Pancreas (tissue), 10 donors: ENCODE measurements around the gene EXOC8. TPM values are rescaled to one million over a fixed set of nuclear protein-coding genes. Genes with fewer than 3 reads are reported as not detected.

Experiments used
- ATAC-seq, 4 donors: fragments of 200-7000 bp; cut with Tn5 transposase; one replicate each; pipeline versions ENCODE4 v1.8.0 to v1.9.1; 2020; ENCODE audit warnings: mild to moderate bottlenecking in 4 of 4, moderate library complexity in 4 of 4
- DNase-seq, 6 donors: peaks; one replicate each; pipeline ENCODE4 v3.0.0-alpha.2; 2020
- FAIRE-seq: peaks from 2 replicates; lab custom pipeline; 2012; peaks lifted over from hg19 to GRCh38; lab: Jason Lieb, UNC
- H3K27ac ChIP-seq, 4 donors: fragments of 200-600 bp; sonication (generic); 1 replicate in 3 of 4; 2 replicates in 1 of 4; pipeline versions ENCODE4 v1.5.0 to v1.8.0; 2020
- H3K27me3 ChIP-seq, 4 donors: fragments of 200-600 bp; one replicate each; pipeline ENCODE4 v1.8.0; 2021
- H3K36me3 ChIP-seq, 3 donors: fragments of 200-600 bp; sonication (generic) in 1 of 3; one replicate each; pipeline versions ENCODE4 v1.5.0 to v1.8.0; 2020 to 2021
- H3K4me1 ChIP-seq, 3 donors: fragments of 200-600 bp; one replicate each; pipeline ENCODE4 v1.8.0; 2021
- H3K4me3 ChIP-seq, 4 donors: fragments of 200-600 bp; sonication (generic) in 2 of 4; one replicate each; pipeline versions ENCODE4 v1.5.0 to v1.8.0; 2020 to 2021
- H3K9me3 ChIP-seq, 4 donors: fragments of 200-600 bp; one replicate each; pipeline ENCODE4 v1.8.0; 2021
- WGBS, 2 donors: extraction: QIAGEN DNeasy Blood & Tissue Kit; methylation state at CpG; one replicate each; pipeline ENCODE4 v1.1.7; 2013; 5-methylcytosine and 5-hydroxymethylcytosine counted together
- intact Hi-C, 3 donors: fragments of 100-400 bp; cut with DNase I; formaldehyde crosslinking; loops; one replicate each; pipeline versions ENCODE4 v1.11.1 to v1.14.2; 2022
- polyA plus RNA-seq, 2 donors: library from polyadenylated mRNA; stranded (reverse); fragments of 200-250 nt; gene quantifications; one replicate each; pipeline ENCODE4 v1.2.3, GENCODE V29; 2013
- total RNA-seq, 6 donors: library from RNA; stranded (reverse); fragmentation: NEBNext Ultra II Directional in 4 of 6; extraction: Animal tissue kit (Norgen Biotek cat#: 25700) in 4 of 6; gene quantifications; one replicate each; pipeline versions ENCODE4 v1.2.1 to v1.2.4, GENCODE V29; 2021 to 2023
- TF ChIP-seq, protein P1 (sequence below), 4 donors: fragments of 200-600 bp; sonication (generic) in 3 of 4; IDR thresholded peaks; one replicate each; pipeline versions ENCODE4 v1.5.0 to v1.8.0; 2021; ENCODE audit warnings: antibody characterized with exemption in 4 of 4
- donor health status: healthy with polysubstance abuse.
- donor health status: DM: no; HTN: no; CAD: no; lungs with moderate emphysema.
- donor health status: DM: no; HTN: no; CAD: no.
- donor health status: control.
- donor health status: control.
- donor health status: Bipolar disorder and iron deficiency.
- donor health status: DM: yes; HTN: yes; CAD: no.
- donor health status: DM: no; HTN: no; CAD: no.
- donor health status: DM: no; HTN: no; CAD: no.
- donor health status: DM: yes; HTN: yes; CAD: no.

Gene EXOC8, protein sequence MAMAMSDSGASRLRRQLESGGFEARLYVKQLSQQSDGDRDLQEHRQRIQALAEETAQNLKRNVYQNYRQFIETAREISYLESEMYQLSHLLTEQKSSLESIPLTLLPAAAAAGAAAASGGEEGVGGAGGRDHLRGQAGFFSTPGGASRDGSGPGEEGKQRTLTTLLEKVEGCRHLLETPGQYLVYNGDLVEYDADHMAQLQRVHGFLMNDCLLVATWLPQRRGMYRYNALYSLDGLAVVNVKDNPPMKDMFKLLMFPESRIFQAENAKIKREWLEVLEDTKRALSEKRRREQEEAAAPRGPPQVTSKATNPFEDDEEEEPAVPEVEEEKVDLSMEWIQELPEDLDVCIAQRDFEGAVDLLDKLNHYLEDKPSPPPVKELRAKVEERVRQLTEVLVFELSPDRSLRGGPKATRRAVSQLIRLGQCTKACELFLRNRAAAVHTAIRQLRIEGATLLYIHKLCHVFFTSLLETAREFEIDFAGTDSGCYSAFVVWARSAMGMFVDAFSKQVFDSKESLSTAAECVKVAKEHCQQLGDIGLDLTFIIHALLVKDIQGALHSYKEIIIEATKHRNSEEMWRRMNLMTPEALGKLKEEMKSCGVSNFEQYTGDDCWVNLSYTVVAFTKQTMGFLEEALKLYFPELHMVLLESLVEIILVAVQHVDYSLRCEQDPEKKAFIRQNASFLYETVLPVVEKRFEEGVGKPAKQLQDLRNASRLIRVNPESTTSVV
- total RNA-seq: 1 to 10 TPM; 5.1 to 8.5 (median 6.8) TPM
- 1 to 10 TPM; 2.4 to 4.6 TPM for polyA plus RNA-seq

DNA sequence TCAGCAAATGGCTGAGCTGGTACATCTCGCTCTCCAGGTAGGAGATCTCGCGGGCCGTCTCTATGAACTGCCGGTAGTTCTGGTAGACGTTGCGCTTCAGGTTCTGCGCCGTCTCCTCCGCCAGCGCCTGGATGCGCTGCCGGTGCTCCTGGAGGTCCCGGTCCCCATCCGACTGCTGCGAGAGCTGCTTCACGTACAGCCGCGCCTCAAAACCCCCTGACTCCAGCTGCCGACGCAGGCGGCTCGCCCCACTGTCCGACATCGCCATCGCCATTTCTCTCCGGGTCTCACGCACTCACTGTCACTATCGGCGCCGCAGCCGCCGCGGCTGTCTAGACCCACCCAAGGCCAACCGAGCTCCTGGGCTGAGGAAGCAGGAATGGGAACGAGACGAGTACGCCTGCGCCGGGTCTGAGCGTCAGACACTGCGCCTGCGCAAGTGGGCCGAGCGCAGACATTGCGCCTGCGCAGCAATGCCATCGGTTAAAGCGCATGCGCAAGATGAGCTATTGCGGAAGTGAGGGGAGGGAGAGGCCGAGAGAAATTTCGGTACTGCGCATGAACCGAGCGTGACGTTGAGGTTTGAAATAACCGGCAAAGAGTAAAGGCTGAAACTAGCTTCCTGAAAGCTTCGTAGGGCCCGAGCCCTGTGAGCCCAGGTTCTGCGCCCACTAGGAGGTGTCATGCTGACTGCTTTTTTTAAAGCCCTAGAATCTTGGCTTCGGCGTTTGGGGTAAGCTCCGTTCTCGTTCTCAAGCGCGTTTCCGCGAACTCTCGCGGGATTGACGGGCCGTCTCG, at the start of gene EXOC8:
Gene EXOC8, minus strand, starts transcription at position 381 of the 798 bp plus-strand sequence. Its CDS starts 107 bp downstream, at position 274.
- Histone ChIP-seq H3K4me3 (peak within 1 kb of the TSS; percentile 65 to 100 (median 90)), H3K9me3 (no peaks in the 10 kb centered on the region), H3K36me3 (no peaks in the 10 kb centered on the region), H3K27me3 (no peaks in the 10 kb centered on the region), H3K4me1 (peaks cover 0 to 32% (median 25%) of the 10 kb centered on the region in 3 donors), H3K27ac (peak within 1 kb of the TSS; percentile 80 to 88 (median 84))
- peak; percentile 93 to 99 (median 98) for DNase-seq
- no peak for FAIRE-seq
- peak; percentile 89 to 95 (median 92) for ATAC-seq
- intact Hi-C loops: no loop called here
- TF ChIP-seq, protein P1, sequence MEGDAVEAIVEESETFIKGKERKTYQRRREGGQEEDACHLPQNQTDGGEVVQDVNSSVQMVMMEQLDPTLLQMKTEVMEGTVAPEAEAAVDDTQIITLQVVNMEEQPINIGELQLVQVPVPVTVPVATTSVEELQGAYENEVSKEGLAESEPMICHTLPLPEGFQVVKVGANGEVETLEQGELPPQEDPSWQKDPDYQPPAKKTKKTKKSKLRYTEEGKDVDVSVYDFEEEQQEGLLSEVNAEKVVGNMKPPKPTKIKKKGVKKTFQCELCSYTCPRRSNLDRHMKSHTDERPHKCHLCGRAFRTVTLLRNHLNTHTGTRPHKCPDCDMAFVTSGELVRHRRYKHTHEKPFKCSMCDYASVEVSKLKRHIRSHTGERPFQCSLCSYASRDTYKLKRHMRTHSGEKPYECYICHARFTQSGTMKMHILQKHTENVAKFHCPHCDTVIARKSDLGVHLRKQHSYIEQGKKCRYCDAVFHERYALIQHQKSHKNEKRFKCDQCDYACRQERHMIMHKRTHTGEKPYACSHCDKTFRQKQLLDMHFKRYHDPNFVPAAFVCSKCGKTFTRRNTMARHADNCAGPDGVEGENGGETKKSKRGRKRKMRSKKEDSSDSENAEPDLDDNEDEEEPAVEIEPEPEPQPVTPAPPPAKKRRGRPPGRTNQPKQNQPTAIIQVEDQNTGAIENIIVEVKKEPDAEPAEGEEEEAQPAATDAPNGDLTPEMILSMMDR (IDR thresholded peaks at IDR 0.05): no peak
- WGBS, 2 donors: 0% methylated on average over 74 of the region's 74 CpGs

DNA sequence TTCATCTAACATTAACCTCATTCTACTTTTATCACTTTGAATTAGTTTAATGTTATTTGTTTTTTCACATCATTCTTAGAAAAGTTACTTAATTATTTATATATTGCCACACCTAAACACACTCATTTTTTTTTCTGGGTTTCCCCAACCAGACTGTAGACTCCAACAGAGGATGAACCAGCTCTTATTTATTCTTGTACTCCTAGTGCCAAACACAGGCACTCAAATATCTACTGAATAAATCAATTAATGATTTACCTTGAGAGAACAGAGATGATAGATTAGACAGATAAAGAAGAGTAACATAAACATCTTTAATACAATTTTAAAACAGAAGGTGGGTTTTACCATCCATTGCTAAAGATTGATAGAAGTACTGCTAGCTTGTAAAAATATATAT, 48.8 kb upstream of the EXOC8 start:
- DNase-seq (no peak), FAIRE-seq (no peak), ATAC-seq (no peak)
- TF ChIP-seq, protein P1 (IDR thresholded peaks at IDR 0.05): no peak
- Histone ChIP-seq H3K27me3 (no peaks in the 10 kb centered on the region), H3K4me1 (peaks cover 10 to 60% (median 12%) of the 10 kb centered on the region in 3 donors), H3K27ac (peak overlapping the region in 2 of 4 donors; percentile 56 to 66), H3K36me3 (no peaks in the 10 kb centered on the region), H3K9me3 (no peaks in the 10 kb centered on the region), H3K4me3 (no peak overlapping the region)
- intact Hi-C loops: no loop called here

DNA sequence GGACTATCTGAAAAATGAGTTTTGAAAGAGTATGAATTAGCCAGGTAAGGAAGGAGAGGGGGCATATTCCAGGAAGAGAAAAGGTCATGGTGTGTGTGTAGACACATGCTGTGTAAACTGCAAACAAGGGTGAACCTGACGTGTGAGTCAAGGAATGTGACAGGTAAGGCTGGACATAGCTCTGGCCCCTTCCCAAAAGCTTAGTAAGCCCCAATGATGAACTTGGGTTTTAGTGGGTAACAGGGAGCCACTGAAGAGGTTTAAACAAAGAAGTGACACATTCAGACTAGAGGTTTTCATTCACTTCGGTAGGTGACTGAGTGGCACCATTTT, 47.7 kb upstream of the EXOC8 start:
- peak in 3 of 6 donors; percentile 29 to 45 (median 44) for DNase-seq

DNA sequence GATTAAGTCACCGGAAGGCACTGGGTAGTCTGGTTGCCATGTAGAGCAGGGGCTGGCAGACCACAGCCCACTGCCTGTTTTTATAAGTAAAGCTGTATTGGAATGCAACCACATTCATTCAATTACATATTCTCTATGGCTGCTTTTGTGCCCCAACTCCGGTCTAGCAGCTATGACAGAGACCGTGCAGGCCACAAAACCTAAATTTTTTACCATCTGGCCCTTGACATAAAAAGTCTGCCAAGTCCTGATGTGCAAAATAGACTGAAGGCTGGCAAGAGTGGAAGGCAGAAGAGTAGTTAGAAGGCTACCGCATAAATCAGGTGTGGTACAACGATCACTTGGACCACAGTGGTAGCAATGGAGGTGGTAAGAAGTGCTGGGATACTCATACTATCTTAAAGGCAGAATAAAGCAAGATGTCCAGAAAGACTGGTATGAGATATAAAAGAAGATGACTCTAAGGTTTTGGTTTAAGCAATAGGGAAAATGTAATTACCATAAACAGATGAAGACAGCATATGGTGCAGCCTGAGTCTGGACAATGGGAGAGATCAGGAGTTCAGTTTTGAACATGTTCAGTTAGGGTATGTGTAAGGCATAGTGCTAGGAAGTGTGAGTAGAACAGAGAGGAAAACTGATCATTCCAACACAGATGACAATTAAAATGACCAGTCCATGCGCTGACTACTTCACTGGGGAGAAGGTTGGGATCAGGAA, 47.2 kb upstream of the EXOC8 start:
- DNase-seq (no peak), FAIRE-seq (no peak), ATAC-seq (peak in 1 of 4 donors; percentile 42)
- WGBS, 2 donors: 97% methylated on average over 6 of the region's 6 CpGs
- intact Hi-C loops: no loop called here
- Histone ChIP-seq H3K27ac (peak overlapping the region in 2 of 4 donors; percentile 56 to 66), H3K4me3 (no peak overlapping the region), H3K27me3 (no peaks in the 10 kb centered on the region), H3K36me3 (no peaks in the 10 kb centered on the region), H3K9me3 (no peaks in the 10 kb centered on the region), H3K4me1 (peaks cover 10 to 56% (median 13%) of the 10 kb centered on the region in 3 donors)
- TF ChIP-seq, protein P1 (IDR thresholded peaks at IDR 0.05): no peak

More for the DNA sequence above, 47.7 kb upstream of the EXOC8 start:
- 44 to 46% methylated on average over 2 of the region's 2 CpGs for WGBS, 2 donors
- TF ChIP-seq, protein P1 (IDR thresholded peaks at IDR 0.05): no peak
- peak overlapping the region in 2 of 4 donors; percentile 56 to 66 for H3K27ac ChIP-seq
- no peaks in the 10 kb centered on the region for H3K9me3 ChIP-seq
- no peaks in the 10 kb centered on the region for H3K36me3 ChIP-seq
- ATAC-seq (peak; percentile 69 to 90 (median 84)), FAIRE-seq (no peak)
- intact Hi-C loops: no loop called here
- no peak overlapping the region for H3K4me3 ChIP-seq
- peaks cover 10 to 61% (median 13%) of the 10 kb centered on the region in 3 donors for H3K4me1 ChIP-seq
- H3K27me3 ChIP-seq: no peaks in the 10 kb centered on the region
